HG03095 (cell line): ENCODE measurements around the gene SLC2A13.
"Not testable (repeated sequence)": the region's sequence is repeated elsewhere in the genome, so short reads cannot be mapped to it uniquely, and the experiment has no call there.

Experiments
- ATAC-seq: cut with Tn5 transposase; IDR thresholded peaks from one replicate; pipeline ENCODE4 v1.9.1; 2021; ENCODE audit warnings: moderate library complexity; ENCODE audit not compliant: unreplicated experiment

SLC2A13 gene

DNA sequence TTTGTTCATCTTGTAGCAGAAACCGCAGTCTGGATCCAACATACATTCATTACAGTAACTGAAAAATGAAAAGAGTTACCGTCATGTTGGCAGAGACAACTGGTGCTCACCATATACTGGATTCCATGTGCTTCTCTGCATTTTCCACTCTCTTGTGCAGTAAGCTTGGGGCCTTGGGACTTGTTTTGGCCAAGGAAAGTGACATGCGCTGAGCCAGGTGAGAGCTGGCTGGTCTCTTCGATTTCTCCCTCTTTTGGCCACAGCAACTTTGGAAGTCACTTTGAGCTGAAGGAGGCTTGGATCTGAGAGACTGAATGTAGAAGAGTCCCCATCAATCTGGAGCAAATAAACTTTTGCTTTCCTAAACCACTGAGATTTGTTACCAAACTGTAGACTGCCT lies 275.7 kb downstream of the SLC2A13 start:
- no peak for ATAC-seq

DNA sequence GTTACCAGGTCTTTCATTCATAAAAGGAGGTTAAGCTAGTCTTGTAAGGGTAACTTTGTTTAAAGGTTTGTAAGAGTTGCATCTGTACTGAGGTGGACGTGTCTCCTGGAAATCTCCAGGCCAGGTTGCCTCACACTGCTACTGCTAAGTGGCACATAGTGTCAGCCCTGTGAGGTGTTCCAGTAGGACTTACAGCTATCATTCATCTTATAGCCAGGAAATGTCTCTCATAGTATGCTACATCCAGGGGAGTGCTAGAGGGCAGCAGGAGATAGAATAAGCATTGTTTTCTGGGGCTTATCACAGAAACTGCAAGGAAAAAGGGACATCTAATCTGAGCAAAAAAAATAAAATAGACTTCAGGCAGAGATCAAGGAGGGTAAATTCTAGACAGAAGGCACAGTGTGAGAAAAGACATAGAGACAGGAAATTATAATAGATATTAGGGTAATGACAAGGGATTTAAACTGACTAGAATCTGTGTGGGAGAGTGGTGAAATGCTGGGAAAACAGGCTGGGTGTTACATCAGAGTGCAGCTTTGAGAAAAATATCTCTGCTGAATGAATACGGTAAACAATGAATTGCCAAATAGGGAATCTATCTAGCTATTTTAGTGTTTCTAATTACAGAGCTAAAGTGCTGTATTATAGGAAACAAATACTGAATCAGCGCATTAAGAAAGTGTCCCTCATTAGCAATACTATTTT lies 281.2 kb downstream of the SLC2A13 start:
- ATAC-seq: no peak

DNA sequence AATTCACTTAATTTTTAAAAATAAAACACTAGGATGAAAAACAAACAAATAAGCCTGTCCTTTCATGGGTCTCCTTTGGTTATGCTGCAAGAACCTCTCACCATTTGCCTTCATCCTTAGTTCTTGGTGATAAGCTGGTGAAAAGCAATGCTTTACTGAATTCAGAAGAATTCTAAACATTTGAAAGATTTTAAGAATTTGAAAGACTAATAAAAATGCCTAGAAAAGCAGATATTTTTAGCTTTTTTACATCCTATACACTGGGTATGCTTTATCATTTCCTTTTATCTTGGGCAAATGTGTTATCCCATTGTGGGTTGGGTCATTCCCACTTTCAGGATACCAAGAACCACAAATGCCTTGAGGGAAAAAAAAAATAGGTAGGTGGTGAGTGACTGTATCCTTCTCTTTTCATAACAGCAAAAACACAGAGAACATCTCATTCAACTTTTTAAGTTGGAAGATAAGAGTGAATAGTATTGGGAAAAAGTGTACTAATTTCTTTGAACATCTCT lies 289.2 kb downstream of the SLC2A13 start:
- no peak for ATAC-seq

- ATAC-seq: no peak
Measured at GRCh38 chr12:39815746-39816145, 290.1 kb downstream of the SLC2A13 start.

DNA sequence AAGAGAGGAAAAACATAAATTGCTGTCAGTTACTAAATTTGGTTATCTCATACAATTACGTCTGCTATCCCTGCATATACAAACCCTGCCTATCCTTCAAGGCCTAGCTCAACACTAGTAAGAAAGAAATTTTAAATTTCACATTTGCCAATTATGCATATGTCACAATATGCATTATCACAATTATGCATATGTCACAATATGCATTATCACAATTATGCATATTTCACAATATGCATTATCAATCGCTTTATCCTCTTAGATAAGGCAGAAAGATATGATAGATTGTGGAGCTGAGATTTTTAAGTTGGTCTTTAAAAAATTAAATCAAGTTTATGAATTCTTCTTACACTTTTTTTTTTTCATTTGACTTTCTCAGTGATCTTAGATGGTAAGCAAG lies 291.3 kb downstream of the SLC2A13 start:
- no peak for ATAC-seq

- no peak for ATAC-seq
Measured at GRCh38 chr12:39813776-39814175, 292.1 kb downstream of the SLC2A13 start.

GRCh38 chr12:39812456-39812855 lies 293.4 kb downstream of the SLC2A13 start:
- ATAC-seq: not testable (repeated sequence)

DNA sequence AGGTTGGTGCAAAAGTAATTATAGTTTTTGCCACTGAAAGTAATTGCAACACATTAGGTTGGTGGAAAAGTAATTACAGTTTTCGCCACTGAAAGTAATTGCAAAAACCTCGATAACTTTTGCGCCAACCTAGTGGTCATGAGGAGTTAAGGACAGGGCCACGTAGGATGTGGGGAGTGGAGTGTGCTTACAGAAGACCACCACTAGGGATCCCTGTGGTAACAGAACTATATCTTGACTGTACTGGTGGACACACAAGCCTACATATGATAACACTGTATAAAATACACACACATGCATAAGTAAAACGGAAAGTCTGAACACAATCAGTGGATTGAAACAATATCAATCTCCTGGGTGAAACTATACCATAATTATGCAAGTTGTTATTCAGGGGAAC lies 298.8 kb downstream of the SLC2A13 start:
- ATAC-seq: no peak

GRCh38 chr12:39805651-39806050 lies 300.2 kb downstream of the SLC2A13 start:
- no peak for ATAC-seq

DNA sequence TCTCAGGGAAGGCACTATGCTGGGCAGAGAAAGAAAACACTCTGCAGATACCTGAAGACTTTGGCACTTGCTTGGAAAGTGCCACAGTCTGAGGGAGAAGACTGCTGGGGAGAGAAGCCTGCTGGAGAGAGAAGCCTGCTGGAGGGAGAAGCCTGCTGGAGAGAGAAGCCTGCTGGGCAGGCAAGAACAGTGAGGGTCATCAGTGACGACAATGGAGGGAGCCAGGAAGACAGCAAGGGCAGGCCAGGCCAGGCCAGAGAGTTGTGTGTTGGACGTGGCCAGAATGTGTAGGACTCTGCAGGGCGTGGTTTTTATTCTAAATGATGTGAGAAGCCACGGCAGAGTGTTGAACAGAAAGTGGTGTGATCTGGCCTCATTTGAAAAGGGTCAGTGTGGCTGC lies 301.0 kb downstream of the SLC2A13 start:
- ATAC-seq: no peak

DNA sequence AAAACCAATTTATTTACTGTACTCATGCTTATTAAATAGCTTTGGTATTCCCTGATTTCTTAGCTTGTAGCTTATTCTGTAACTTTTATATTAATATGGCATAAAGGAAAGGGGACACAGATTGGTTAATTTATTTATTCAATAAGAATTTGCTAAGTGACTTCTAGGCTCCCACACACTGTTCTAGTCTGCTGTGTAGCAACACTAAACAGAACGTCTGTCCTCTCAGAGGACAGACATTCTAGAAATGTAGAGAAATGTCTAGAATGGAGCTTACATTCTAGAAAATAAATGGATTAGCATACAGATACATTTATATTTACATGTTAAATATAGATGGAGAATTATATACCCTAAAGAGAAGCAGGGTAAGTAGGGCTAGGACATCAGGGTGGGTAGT lies 301.4 kb downstream of the SLC2A13 start:
- ATAC-seq: no peak

DNA sequence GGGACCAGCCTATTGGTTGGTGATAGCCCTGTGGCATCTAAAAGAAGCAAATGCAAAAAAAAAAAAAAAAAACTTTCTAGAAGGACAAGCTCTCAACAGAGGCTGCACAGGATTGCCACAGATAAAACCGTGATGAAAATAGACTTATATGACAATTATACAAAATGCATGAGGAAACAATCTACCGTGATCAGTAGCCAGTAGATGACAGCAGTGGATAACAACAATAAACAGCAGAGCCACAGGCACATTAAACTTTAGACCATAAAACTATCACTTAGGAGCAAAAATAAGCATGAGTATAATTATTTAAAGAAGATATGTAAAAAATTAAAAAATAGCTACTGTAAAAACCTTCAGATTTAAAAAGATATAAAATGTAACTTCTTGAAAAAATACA lies 302.7 kb downstream of the SLC2A13 start:
- no peak for ATAC-seq

GRCh38 chr12:39798977-39799376 lies 306.9 kb downstream of the SLC2A13 start:
- ATAC-seq: no peak

GRCh38 chr12:39798429-39798828 lies 307.5 kb downstream of the SLC2A13 start:
- ATAC-seq: no peak

GRCh38 chr12:39795481-39795880 lies 310.4 kb downstream of the SLC2A13 start:
- ATAC-seq: no peak

DNA sequence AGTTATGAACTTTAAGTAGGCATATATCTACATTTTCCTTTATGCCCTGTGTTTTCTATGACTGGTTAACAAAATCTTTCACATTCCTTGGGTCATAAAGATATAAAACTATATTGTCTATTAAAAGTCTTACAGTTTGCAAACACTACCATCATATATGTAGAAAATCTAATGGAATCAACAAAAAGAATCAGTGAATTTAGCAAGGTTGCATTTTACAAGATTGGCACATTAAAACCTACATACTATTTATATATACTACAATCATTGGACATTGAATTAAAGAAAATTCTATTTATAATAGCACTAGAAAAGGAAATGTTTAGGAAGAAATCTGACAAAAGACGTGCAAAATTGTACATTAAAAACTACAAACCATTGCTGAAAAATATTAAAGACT lies 312.9 kb downstream of the SLC2A13 start:
- no peak for ATAC-seq

DNA sequence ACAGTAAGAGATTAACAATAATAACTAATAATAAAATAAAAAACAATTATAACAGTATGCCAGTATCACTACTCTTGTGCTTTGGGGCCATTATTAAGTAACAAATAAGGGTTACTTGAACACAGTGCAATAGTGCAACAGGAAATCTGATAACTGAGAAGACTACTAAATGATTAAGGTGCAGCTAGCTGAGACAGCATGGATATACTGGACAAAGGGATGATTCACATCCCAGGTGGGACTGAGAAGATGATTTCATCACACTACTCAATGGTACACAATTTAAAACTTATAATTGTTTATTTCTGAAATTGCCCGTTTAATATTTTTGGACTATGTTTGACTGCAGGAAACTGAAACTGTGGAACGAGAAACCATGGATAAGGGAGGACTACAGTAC lies 317.6 kb downstream of the SLC2A13 start:
- no peak for ATAC-seq

DNA sequence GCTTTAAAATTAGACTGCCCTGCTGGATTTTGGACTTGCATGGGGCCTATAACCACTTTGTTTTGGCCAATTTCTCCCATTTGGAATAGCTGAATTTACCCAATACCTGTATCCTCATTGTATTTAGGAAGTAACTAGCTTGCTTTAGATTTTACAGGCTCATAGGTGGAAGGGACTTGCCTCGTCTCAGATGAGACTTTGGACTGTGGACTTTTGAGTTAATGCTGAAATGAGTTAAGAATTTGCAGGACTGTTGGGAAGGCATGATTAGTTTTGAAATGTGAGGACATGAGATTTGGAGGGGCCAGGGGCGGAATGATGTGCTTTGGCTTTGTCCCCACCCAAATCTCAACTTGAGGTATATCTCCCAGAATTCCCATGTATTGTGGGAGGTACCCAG lies 320.1 kb downstream of the SLC2A13 start:
- not testable (repeated sequence) for ATAC-seq

DNA sequence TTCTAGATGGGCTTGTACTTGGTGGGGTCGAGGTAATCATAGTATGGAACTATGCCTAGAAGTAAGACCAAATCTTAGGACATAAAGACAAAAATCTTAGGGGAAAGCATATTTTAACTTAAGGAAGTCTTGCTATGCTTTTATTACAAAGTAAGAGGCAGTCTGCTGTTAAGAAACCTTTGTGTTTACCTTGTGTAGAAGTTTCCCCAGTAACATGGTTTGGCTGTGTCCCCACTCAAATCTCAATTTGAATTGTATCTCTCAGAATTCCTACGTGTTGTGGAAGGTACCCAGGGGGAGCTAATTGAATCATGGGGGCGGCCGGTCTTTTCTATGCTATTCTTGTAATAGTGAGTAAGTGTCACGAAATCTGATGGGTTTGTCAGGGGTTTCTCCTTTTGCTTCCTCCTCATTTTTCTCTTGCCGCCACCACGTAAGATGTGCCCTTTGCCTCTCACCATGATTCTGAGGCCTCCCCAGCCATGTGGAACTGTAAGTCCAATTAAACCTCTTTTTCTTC lies 323.8 kb downstream of the SLC2A13 start:
- ATAC-seq: no peak

DNA sequence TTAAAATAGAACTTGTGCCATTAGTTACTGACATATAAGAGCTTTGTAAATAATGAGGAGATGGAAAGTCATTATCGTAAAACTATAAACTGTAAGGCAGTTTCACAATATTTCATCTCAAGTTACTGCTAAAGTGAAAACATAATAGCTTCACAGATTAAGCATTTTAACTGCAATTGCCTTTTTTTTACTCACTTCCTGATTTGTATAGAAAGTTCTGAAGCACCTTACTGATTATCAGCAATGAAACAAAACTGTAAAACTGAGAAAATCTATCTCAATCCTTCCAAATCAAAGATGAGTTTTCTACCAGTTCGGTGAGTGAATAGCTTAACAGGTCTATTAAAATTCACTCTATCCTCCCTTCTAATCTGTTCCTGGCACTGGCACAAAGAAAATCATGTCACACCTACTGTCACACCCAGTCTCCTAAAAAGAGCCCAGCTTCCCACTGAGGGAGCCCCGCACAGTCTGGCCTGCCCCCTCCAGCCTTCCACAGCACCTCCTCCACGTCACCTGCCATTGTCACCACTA lies 324.9 kb downstream of the SLC2A13 start:
- ATAC-seq: no peak

GRCh38 chr12:39780411-39780912 lies 325.4 kb downstream of the SLC2A13 start:
- no peak for ATAC-seq

GRCh38 chr12:39779768-39780340 lies 326.0 kb downstream of the SLC2A13 start:
- ATAC-seq: no peak
